SK-N-SH (cell line): ENCODE measurements around the gene SLC2A2. TPM values are rescaled to one million over a fixed set of nuclear protein-coding genes. Genes with fewer than 3 reads are reported as not detected.

Experiments
- CTCF ChIA-PET: fragments of 300-600, 350-600 bp; formaldehyde crosslinking; extraction: SDS; loops from one replicate; lab custom pipeline; 2021; lab: Yijun Ruan, JAX
- POLR2A ChIA-PET: fragments of 350-600 bp; sonication (Branson Sonifier 250); formaldehyde crosslinking; extraction: SDS; loops from one replicate; lab custom pipeline; 2020; ENCODE audit warnings: antibody characterized with exemption, inconsistent platforms; lab: Yijun Ruan, JAX
- DNase-seq: peaks from one replicate; pipeline ENCODE4 v3.0.0; 2012
- H2AFZ ChIP-seq: fragments of 200-600 bp; sonication (generic); 2 replicates; pipeline ENCODE4 v1.8.1; 2016; ENCODE audit warnings: antibody characterized with exemption, mild to moderate bottlenecking, low read depth
- H3F3A ChIP-seq: fragments of 200-600 bp; sonication (generic); replicated peaks from 2 replicates; pipeline ENCODE3; 2016; ENCODE audit warnings: antibody characterized with exemption, mild to moderate bottlenecking; ENCODE audit not compliant: insufficient read depth
- H3K27ac ChIP-seq, 2 experiments: fragments of 200-500 bp in 1 of 2; fragments of 200-600 bp in 1 of 2; sonication (Bioruptor generic) in 1 of 2; sonication (generic), shearing (Covaris generic) in 1 of 2; 2 replicates each; pipeline versions ENCODE4 v1.5.1 to v1.6.1; 2014 to 2016; ENCODE audit warnings: low read depth in 2 of 2, inconsistent platforms in 1 of 2, low read length in 1 of 2, mild to moderate bottlenecking in 1 of 2, mixed read lengths in 1 of 2
- H3K27me3 ChIP-seq: fragments of 200-600 bp; sonication (generic), shearing (Covaris generic); 2 replicates; pipeline ENCODE4 v1.6.1; 2016; ENCODE audit warnings: mixed run types; ENCODE audit not compliant: insufficient read depth
- H3K36me3 ChIP-seq, 2 experiments: fragments of 200-500 bp in 1 of 2; fragments of 200-600 bp in 1 of 2; sonication (Bioruptor generic) in 1 of 2; sonication (generic) in 1 of 2; replicated peaks in 1 of 2; 2 replicates each; pipeline versions ENCODE3 to v1.5.1; 2014 to 2016; ENCODE audit warnings: low read length in 1 of 2, mild to moderate bottlenecking in 1 of 2; ENCODE audit not compliant: insufficient read depth in 2 of 2, control insufficient read depth in 1 of 2
- H3K4me1 ChIP-seq, 2 experiments: fragments of 200-500 bp in 1 of 2; fragments of 200-600 bp in 1 of 2; sonication (Bioruptor generic) in 1 of 2; sonication (generic), shearing (Covaris generic) in 1 of 2; 2 replicates each; pipeline versions ENCODE4 v1.5.1 to v1.6.1; 2014 to 2016; ENCODE audit warnings: low read depth in 1 of 2, low read length in 1 of 2, mixed run types in 1 of 2; ENCODE audit not compliant: insufficient read depth in 2 of 2, control insufficient read depth in 1 of 2
- H3K4me2 ChIP-seq: fragments of 200-600 bp; sonication (generic), shearing (Covaris generic); 2 replicates; pipeline ENCODE4 v1.6.1; 2017; ENCODE audit warnings: mixed run types
- H3K4me3 ChIP-seq, 2 experiments: fragments of 200-500 bp in 1 of 2; fragments of 200-600 bp in 1 of 2; sonication (Bioruptor generic) in 1 of 2; sonication (generic), shearing (Covaris generic) in 1 of 2; 2 replicates each; pipeline versions ENCODE4 v1.5.1 to v1.8.1; 2014 to 2016; ENCODE audit warnings: low read depth in 2 of 2, inconsistent platforms in 1 of 2, low read length in 1 of 2, mild to moderate bottlenecking in 1 of 2, mixed read lengths in 1 of 2, moderate library complexity in 1 of 2
- H3K79me2 ChIP-seq: fragments of 200-600 bp; sonication (generic); 2 replicates; pipeline ENCODE4 v1.8.1; 2017; ENCODE audit warnings: mild to moderate bottlenecking; ENCODE audit not compliant: insufficient read depth
- H3K9ac ChIP-seq: fragments of 200-600 bp; sonication (generic); 2 replicates; pipeline ENCODE4 v1.6.1; 2017; ENCODE audit warnings: mixed run types
- H3K9me2 ChIP-seq: fragments of 200-600 bp; sonication (generic); 2 replicates; pipeline ENCODE4 v1.6.1; 2017; ENCODE audit warnings: mixed run types
- H3K9me3 ChIP-seq: fragments of 200-600 bp; sonication (generic); 2 replicates; pipeline ENCODE4 v1.6.1; 2017; ENCODE audit warnings: mixed run types, mild to moderate bottlenecking, moderate library complexity
- H4K20me1 ChIP-seq: fragments of 200-600 bp; sonication (generic); 2 replicates; pipeline ENCODE4 v1.6.1; 2017; ENCODE audit warnings: mild to moderate bottlenecking, mixed run types; ENCODE audit not compliant: insufficient read depth
- CTCF ChIP-seq: fragments of 200-600 bp; sonication (generic); IDR thresholded peaks from 2 replicates; pipeline ENCODE4 v1.6.1; 2017; ENCODE audit warnings: antibody characterized with exemption, mild to moderate bottlenecking, moderate library complexity
- EP300 ChIP-seq, 2 experiments: IDR thresholded peaks; 2 replicates each; pipeline versions ENCODE4 v1.4.0 to v1.6.1; 2012; ENCODE audit warnings: borderline replicate concordance in 1 of 2, low read depth in 1 of 2, low read length in 1 of 2
- FOSL2 ChIP-seq: IDR thresholded peaks from 2 replicates; pipeline ENCODE4 v1.4.0; 2012; ENCODE audit warnings: low read depth, mild to moderate bottlenecking, moderate library complexity, borderline replicate concordance
- FOXJ3 ChIP-seq: sonication (generic); formaldehyde crosslinking; IDR thresholded peaks from 2 replicates; pipeline ENCODE4 v1.5.1; 2020; ENCODE audit warnings: mild to moderate bottlenecking, missing genetic modification reagents
- GATA2 ChIP-seq: sonication (generic); formaldehyde crosslinking; IDR thresholded peaks from 2 replicates; pipeline ENCODE4 v1.5.0; 2020; ENCODE audit warnings: mild to moderate bottlenecking, missing genetic modification reagents
- IRF3 ChIP-seq: fragments of 150-350 bp; IDR thresholded peaks from 2 replicates; pipeline ENCODE4 v1.6.1; 2016; ENCODE audit warnings: mild to moderate bottlenecking, low read depth, low read length
- MAX ChIP-seq: IDR thresholded peaks from 2 replicates; pipeline ENCODE4 v1.4.0; 2012; ENCODE audit warnings: low read depth
- NFIC ChIP-seq: IDR thresholded peaks from 2 replicates; pipeline ENCODE4 v1.4.0; 2012; ENCODE audit warnings: borderline replicate concordance
- REST ChIP-seq: IDR thresholded peaks from 2 replicates; pipeline ENCODE4 v1.6.1; 2012; ENCODE audit warnings: mild to moderate bottlenecking, low read depth, low read length, moderate library complexity
- RFX5 ChIP-seq: IDR thresholded peaks from 2 replicates; pipeline ENCODE4 v1.6.1; 2012; ENCODE audit warnings: mild to moderate bottlenecking, improper control_type of control experiment, low read length
- SIN3A ChIP-seq: IDR thresholded peaks from 2 replicates; pipeline ENCODE4 v1.6.1; 2012; ENCODE audit warnings: low read depth, mild to moderate bottlenecking, low read length, moderate library complexity, borderline replicate concordance
- SMC3 ChIP-seq: IDR thresholded peaks from 2 replicates; pipeline ENCODE4 v1.6.1; 2012; ENCODE audit warnings: low read depth, low read length, improper control_type of control experiment
- TAF1 ChIP-seq: IDR thresholded peaks from 2 replicates; pipeline ENCODE4 v1.6.1; 2012; ENCODE audit warnings: low read depth, mild to moderate bottlenecking, low read length, moderate library complexity, borderline replicate concordance
- TCF12 ChIP-seq: IDR thresholded peaks from 2 replicates; pipeline ENCODE4 v1.4.0; 2012
- TEAD4 ChIP-seq: IDR thresholded peaks from 2 replicates; pipeline ENCODE4 v1.4.0; 2012; ENCODE audit warnings: mild to moderate bottlenecking, borderline replicate concordance; ENCODE audit not compliant: insufficient read depth
- YY1 ChIP-seq: IDR thresholded peaks from 2 replicates; pipeline ENCODE4 v1.4.0; 2012; ENCODE audit warnings: low read depth, mild to moderate bottlenecking
- WGBS: methylation state at CpG from one replicate; pipeline ENCODE4 v1.1.6; 2017; ENCODE audit warnings: low lambda C conversion rate; 5-methylcytosine and 5-hydroxymethylcytosine counted together
- polyA plus RNA-seq, 3 experiments: library from polyadenylated mRNA; depleted of rRNA; stranded (reverse); fragments of >200 nt; gene quantifications; 2 replicates each; pipeline ENCODE4 v1.2.3, GENCODE V29; 2012
- TF ChIP-seq, protein P1 (sequence below): IDR thresholded peaks from 2 replicates; pipeline ENCODE4 v1.4.0; 2012; ENCODE audit warnings: low read depth, borderline replicate concordance

Gene SLC2A2
- polyA plus RNA-seq, 1 of the 3 experiments (the other 2 are of a cell fraction): 0.59 TPM

DNA sequence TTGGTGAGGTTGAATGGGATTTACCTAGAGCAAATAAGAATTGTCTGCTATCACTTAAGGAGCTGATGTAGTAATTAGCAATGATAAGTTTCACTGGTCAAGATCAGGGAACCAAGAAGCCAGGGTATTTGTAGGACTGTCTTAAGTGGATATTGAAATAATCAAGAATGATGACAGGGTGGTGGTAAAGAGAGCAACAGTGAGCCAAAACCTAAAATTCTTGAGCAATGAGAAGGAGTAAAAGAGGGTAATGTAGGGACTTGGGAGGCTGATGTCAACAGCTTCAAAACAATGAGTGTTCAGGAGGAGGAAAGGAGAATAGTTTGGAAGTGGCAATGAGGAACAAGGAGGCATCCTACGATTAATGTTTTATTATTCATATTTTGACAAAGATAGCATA lies 31.5 kb upstream of the SLC2A2 start (continued):
- no peak for TF ChIP-seq CTCF
- TF ChIP-seq EP300 (IDR thresholded peaks at IDR 0.05; ENCODE audit: borderline replicate concordance in 1 of 2, low read depth in 1 of 2, low read length in 1 of 2): peak in 1 of 2 experiments; percentile 47; a peak in 1 of 4 replicates
- TF ChIP-seq MAX: no peak
- TF ChIP-seq, protein P1, sequence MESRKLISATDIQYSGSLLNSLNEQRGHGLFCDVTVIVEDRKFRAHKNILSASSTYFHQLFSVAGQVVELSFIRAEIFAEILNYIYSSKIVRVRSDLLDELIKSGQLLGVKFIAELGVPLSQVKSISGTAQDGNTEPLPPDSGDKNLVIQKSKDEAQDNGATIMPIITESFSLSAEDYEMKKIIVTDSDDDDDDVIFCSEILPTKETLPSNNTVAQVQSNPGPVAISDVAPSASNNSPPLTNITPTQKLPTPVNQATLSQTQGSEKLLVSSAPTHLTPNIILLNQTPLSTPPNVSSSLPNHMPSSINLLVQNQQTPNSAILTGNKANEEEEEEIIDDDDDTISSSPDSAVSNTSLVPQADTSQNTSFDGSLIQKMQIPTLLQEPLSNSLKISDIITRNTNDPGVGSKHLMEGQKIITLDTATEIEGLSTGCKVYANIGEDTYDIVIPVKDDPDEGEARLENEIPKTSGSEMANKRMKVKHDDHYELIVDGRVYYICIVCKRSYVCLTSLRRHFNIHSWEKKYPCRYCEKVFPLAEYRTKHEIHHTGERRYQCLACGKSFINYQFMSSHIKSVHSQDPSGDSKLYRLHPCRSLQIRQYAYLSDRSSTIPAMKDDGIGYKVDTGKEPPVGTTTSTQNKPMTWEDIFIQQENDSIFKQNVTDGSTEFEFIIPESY: no peak
- no peak for TF ChIP-seq GATA2
- TF ChIP-seq IRF3: no peak
- peak; percentile 50; the same call in 1 of the 2 replicates for TF ChIP-seq TCF12
- TF ChIP-seq SMC3: no peak
- no peak for TF ChIP-seq TAF1
- TF ChIP-seq NFIC: peak; percentile 42; the same call in 1 of the 2 replicates
- peak; percentile 15; the same call in 1 of the 2 replicates for TF ChIP-seq FOSL2
- TF ChIP-seq SIN3A: no peak
- TF ChIP-seq, all 33 proteins: peak for 6

DNA sequence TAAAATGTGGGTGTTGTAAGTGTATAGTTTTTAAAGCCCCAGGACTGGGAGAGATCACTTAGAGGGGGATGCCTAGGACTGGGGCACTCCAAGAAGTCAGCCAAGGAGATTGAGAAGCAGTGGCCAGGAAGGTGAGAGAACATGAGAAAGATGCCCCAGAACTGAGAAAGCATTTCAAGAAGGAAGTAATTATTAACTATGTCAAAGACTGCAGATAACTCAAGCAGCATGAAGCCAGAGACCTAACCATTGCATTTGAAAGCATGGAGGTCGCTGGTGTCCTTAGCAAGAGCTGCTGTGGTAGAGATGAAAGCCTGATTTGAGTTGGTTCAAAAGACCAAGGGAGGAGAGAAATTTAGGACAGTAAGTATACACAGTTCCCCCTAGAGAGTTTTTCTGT lies 30.6 kb upstream of the SLC2A2 start:
- Histone ChIP-seq H3K4me2 (peak overlapping the region; percentile 12; the same call in 1 of the 2 replicates), H3K4me3 (no peak overlapping the region), H3K27me3 (no peaks in the 10 kb centered on the region), H3K79me2 (no peaks in the 10 kb centered on the region), H3K4me1 (peaks cover 0 to 29% of the 10 kb centered on the region in 2 experiments; a peak in 2 of 4 replicates), H3F3A (peaks cover 16% of the 10 kb centered on the region), H3K9me3 (no peaks in the 10 kb centered on the region), H4K20me1 (no peaks in the 10 kb centered on the region), H3K27ac (peak overlapping the region in 1 of 2 experiments; percentile 85; a peak in 2 of 4 replicates), H3K9me2 (no peaks in the 10 kb centered on the region), H3K9ac (no peak overlapping the region), H3K36me3 (peaks cover 0 to 9% of the 10 kb centered on the region in 2 experiments), H2AFZ (no peak overlapping the region)
- POLR2A ChIA-PET: no interaction called here
- WGBS: 82% methylated on average over 1 of the region's 1 CpG
- TF ChIP-seq TEAD4: no peak
- no peak for TF ChIP-seq REST
- no peak for TF ChIP-seq CTCF
- no peak for TF ChIP-seq SIN3A
- no peak for TF ChIP-seq SMC3
- TF ChIP-seq RFX5: no peak
- TF ChIP-seq YY1: no peak
- no peak for TF ChIP-seq FOXJ3 (CRISPR knock-in tag)
- CTCF ChIA-PET: interaction anchor here (0.6 to 0.7 kb wide), 2 partner anchors 93 to 1636 kb away, joined by 3 read pairs; no protein-coding TSS in a partner anchor
- no peak for DNase-seq
